Tibial artery (tissue), 4 donors: ENCODE results near the gene DOCK8.

Source experiments
- DNase-seq, 2 donors: peaks; one replicate each; pipeline ENCODE4 v3.0.0-alpha.2; 2019
- H3K27ac ChIP-seq, 2 donors: fragments of 200-600 bp; sonication (generic) in 1 of 2; 1 replicate in 1 of 2; 2 replicates in 1 of 2; pipeline ENCODE4 v1.5.1; 2018 to 2019; ENCODE audit warnings: mild to moderate bottlenecking in 1 of 2
- H3K27me3 ChIP-seq, 2 donors: fragments of 200-600 bp; sonication (generic) in 1 of 2; one replicate each; pipeline versions ENCODE4 v1.5.1 to v1.6.0; 2016 to 2019
- H3K36me3 ChIP-seq, 3 donors: fragments of 200-600 bp; sonication (generic) in 2 of 3; one replicate each; pipeline ENCODE4 v1.5.1; 2016 to 2019; ENCODE audit warnings: mild to moderate bottlenecking in 2 of 3
- H3K4me1 ChIP-seq, 4 donors: fragments of 200-600 bp; sonication (generic) in 2 of 4; 1 replicate in 3 of 4; 2 replicates in 1 of 4; pipeline ENCODE4 v1.5.1; 2016 to 2019
- H3K4me3 ChIP-seq, 2 donors: fragments of 200-600 bp; sonication (generic) in 1 of 2; 1 replicate in 1 of 2; 2 replicates in 1 of 2; pipeline ENCODE4 v1.5.1; 2018 to 2019; ENCODE audit warnings: mild to moderate bottlenecking in 2 of 2
- H3K9me3 ChIP-seq, 3 donors: fragments of 200-600 bp; sonication (generic) in 1 of 3; one replicate each; pipeline ENCODE4 v1.5.1; 2016 to 2019
- CTCF ChIP-seq, 2 experiments: fragments of 200-600 bp in 1 of 2; fragments of 450-650 bp in 1 of 2; IDR thresholded peaks; one replicate each; pipeline ENCODE4 v1.5.1; 2017 to 2019; ENCODE audit warnings: antibody characterized with exemption in 2 of 2, mild to moderate bottlenecking in 1 of 2, moderate library complexity in 1 of 2
- intact Hi-C: fragments of 100-400 bp; cut with DNase I; formaldehyde crosslinking; loops from one replicate; pipeline ENCODE4 v1.15.0; 2023; ENCODE audit warnings: low total_unique reads

Gene DOCK8

DNA sequence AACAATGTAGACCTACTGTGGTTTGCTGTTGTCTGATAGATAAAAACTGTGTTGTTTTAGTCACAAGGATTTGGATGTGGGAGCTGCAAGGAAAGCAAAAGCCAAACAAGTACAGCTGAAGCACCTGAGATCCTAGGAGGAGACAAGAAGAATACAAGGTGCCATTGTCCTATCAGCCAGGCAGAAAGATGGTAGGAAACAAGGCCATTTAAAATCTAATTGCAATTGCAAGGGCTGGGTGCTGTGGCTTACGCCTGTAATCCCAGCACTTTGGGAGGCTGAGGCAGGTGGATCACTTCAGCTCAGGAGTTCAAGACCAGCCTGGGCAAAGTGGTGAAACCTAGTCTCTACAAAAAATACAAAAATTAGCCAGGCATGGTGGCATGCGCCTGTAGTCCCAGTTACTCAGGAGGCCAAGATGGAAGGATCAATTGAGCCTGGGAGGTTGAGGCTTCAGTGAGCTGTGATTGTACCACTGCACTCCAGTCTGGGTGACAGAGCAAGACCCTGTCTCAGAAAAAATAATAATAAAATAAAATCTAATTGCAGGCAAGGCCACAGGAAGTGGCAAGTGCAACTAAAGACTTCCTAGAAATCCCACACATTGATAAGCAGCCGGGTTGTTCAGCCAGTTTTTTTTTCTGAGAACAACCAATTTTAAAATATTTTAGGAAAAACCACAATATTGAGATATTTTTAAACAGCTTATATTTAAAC is 22.6 kb downstream of the DOCK8 start:
- TF ChIP-seq CTCF (IDR thresholded peaks at IDR 0.05): no peak
- H3K9me3 ChIP-seq: peaks cover 0 to 16% (median 0%) of the 10 kb centered on the region in 3 donors
- H3K4me3 ChIP-seq: no peak overlapping the region
- no peaks in the 10 kb centered on the region for H3K4me1 ChIP-seq
- H3K27me3 ChIP-seq: no peaks in the 10 kb centered on the region
- intact Hi-C loops: no loop called here
- no peaks in the 10 kb centered on the region for H3K36me3 ChIP-seq
- H3K27ac ChIP-seq: no peak overlapping the region
- no peak for DNase-seq

- no peaks in the 10 kb centered on the region for H3K27me3 ChIP-seq
- no peak for DNase-seq
- peaks cover 0 to 16% (median 0%) of the 10 kb centered on the region in 3 donors for H3K9me3 ChIP-seq
- H3K36me3 ChIP-seq: no peaks in the 10 kb centered on the region
- no peak for TF ChIP-seq CTCF (IDR thresholded peaks at IDR 0.05)
- no peaks in the 10 kb centered on the region for H3K4me1 ChIP-seq
- intact Hi-C loops: no loop called here
- H3K4me3 ChIP-seq: no peak overlapping the region
- H3K27ac ChIP-seq: no peak overlapping the region
These were observed 23.2 kb downstream of the DOCK8 start for GRCh38 chr9:237858-238345.

DNA sequence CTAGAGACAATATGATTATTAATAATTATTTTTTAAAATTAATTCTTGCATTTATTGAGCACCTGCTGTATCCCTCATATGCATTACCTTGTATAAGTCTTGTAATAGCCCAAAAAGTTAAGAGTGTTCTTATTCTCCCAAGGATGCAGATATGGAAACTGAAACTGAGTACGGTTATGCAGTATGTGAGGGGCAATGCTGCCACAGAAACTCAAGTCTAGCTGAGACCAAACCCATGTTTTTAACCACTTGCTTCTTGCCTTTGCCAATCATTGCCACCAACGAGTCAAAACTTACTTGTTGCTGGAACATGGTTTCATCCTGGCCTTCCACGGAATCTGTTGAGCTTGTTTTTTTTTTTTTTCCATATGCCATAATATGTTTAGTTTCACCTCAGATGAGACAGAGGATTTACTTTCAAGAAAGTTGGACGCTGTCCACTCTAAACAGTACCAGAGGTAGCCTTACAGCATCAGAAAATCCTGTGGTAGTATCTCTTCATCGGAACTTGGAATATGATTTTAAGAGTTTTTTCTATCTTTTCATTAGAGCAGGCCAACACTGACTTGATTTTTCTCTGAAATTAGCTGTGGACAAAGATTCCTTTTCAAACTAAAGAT is 27.9 kb downstream of the DOCK8 start:
- TF ChIP-seq CTCF (IDR thresholded peaks at IDR 0.05): no peak
- intact Hi-C loops: no loop called here
- H3K27ac ChIP-seq: no peak overlapping the region
- H3K9me3 ChIP-seq: no peaks in the 10 kb centered on the region
- no peaks in the 10 kb centered on the region for H3K27me3 ChIP-seq
- DNase-seq: no peak
- H3K4me3 ChIP-seq: no peak overlapping the region
- no peaks in the 10 kb centered on the region for H3K4me1 ChIP-seq
- no peaks in the 10 kb centered on the region for H3K36me3 ChIP-seq

GRCh38 chr9:248278-248961 is 33.8 kb downstream of the DOCK8 start:
- no peak for DNase-seq

GRCh38 chr9:249025-249424 is 34.4 kb downstream of the DOCK8 start:
- DNase-seq: no peak
- intact Hi-C loops: no loop called here
- TF ChIP-seq CTCF (IDR thresholded peaks at IDR 0.05): no peak
- no peak overlapping the region for H3K27ac ChIP-seq
- H3K27me3 ChIP-seq: no peaks in the 10 kb centered on the region
- H3K9me3 ChIP-seq: no peaks in the 10 kb centered on the region
- H3K4me1 ChIP-seq: no peaks in the 10 kb centered on the region
- no peaks in the 10 kb centered on the region for H3K36me3 ChIP-seq
- H3K4me3 ChIP-seq: no peak overlapping the region

More at GRCh38 chr9:248278-248961, 33.8 kb downstream of the DOCK8 start:
- Histone ChIP-seq H3K36me3 (no peaks in the 10 kb centered on the region), H3K27ac (no peak overlapping the region), H3K4me3 (no peak overlapping the region), H3K9me3 (no peaks in the 10 kb centered on the region), H3K27me3 (no peaks in the 10 kb centered on the region), H3K4me1 (no peaks in the 10 kb centered on the region)
- intact Hi-C loops: no loop called here
- no peak for TF ChIP-seq CTCF (IDR thresholded peaks at IDR 0.05)
